Neuronal stem cell (in vitro differentiated cells): ENCODE data around the gene PSMB11.

Source experiments
- DNase-seq: peaks from one replicate; pipeline ENCODE4 v3.0.0-alpha.2; 2013; ENCODE audit warnings: low spot score
- H2AFZ ChIP-seq: one replicate; pipeline ENCODE4 v1.6.1; 2013; ENCODE audit warnings: mild to moderate bottlenecking, low read length, inconsistent platforms
- H2AK5ac ChIP-seq: 2 replicates; pipeline ENCODE4 v1.6.1; 2013; ENCODE audit warnings: low read depth, mild to moderate bottlenecking, inconsistent platforms, low read length, moderate library complexity, mixed read lengths
- H2BK120ac ChIP-seq: 2 replicates; pipeline ENCODE4 v1.6.1; 2013; ENCODE audit warnings: low read depth, mild to moderate bottlenecking, inconsistent platforms, low read length, moderate library complexity, mixed read lengths
- H2BK12ac ChIP-seq: one replicate; pipeline ENCODE4 v1.6.1; 2013; ENCODE audit warnings: low read length, inconsistent platforms
- H2BK15ac ChIP-seq: 2 replicates; pipeline ENCODE4 v1.6.1; 2013; ENCODE audit warnings: mild to moderate bottlenecking, low read length, inconsistent platforms, mixed read lengths
- H2BK5ac ChIP-seq: one replicate; pipeline ENCODE4 v1.6.1; 2013; ENCODE audit warnings: inconsistent platforms, mild to moderate bottlenecking, low read length, moderate library complexity
- H3K14ac ChIP-seq: one replicate; pipeline ENCODE4 v1.6.1; 2013; ENCODE audit warnings: low read length, inconsistent platforms
- H3K18ac ChIP-seq: 2 replicates; pipeline ENCODE4 v1.6.1; 2013; ENCODE audit warnings: low read length, inconsistent platforms
- H3K23ac ChIP-seq: 2 replicates; pipeline ENCODE4 v1.6.1; 2013; ENCODE audit warnings: low read depth, mild to moderate bottlenecking, mixed read lengths, low read length, inconsistent platforms; ENCODE audit not compliant: poor library complexity
- H3K27ac ChIP-seq: replicated peaks from 3 replicates; pipeline ENCODE4 v1.5.1; 2013; ENCODE audit warnings: low read length, inconsistent platforms
- H3K27me3 ChIP-seq, 3 experiments: 2 replicates each; pipeline ENCODE4 v1.6.1; 2013; ENCODE audit warnings: low read length in 3 of 3, mild to moderate bottlenecking in 2 of 3, inconsistent platforms in 1 of 3, low read depth in 1 of 3, mixed read lengths in 1 of 3, moderate library complexity in 1 of 3; ENCODE audit not compliant: control insufficient read depth in 3 of 3, insufficient read depth in 3 of 3
- H3K36me3 ChIP-seq, 2 donors: replicated peaks in 1 of 2; 2 replicates each; pipeline ENCODE4 v1.6.1; 2013; ENCODE audit warnings: low read length in 2 of 2; ENCODE audit not compliant: control insufficient read depth in 2 of 2, insufficient read depth in 2 of 2
- H3K4ac ChIP-seq: 2 replicates; pipeline ENCODE4 v1.6.1; 2013; ENCODE audit warnings: inconsistent platforms, mild to moderate bottlenecking, low read length, moderate library complexity
- H3K4me1 ChIP-seq, 2 donors: 1 replicate in 1 of 2; 2 replicates in 1 of 2; pipeline ENCODE4 v1.6.1; 2013; ENCODE audit warnings: low read length in 2 of 2, low read depth in 1 of 2; ENCODE audit not compliant: control insufficient read depth in 2 of 2, insufficient read depth in 1 of 2
- H3K4me2 ChIP-seq: one replicate; pipeline ENCODE4 v1.6.1; 2013; ENCODE audit warnings: mild to moderate bottlenecking, low read length, inconsistent platforms; ENCODE audit not compliant: insufficient read depth, poor library complexity, severe bottlenecking
- H3K4me3 ChIP-seq, 2 donors: 2 replicates each; pipeline ENCODE4 v1.5.1; 2013; ENCODE audit warnings: low read length in 2 of 2, mild to moderate bottlenecking in 2 of 2, inconsistent platforms in 1 of 2, moderate library complexity in 1 of 2
- H3K79me1 ChIP-seq: one replicate; pipeline ENCODE4 v1.6.1; 2013; ENCODE audit warnings: low read depth, mild to moderate bottlenecking, inconsistent platforms, low read length, moderate library complexity
- H3K9ac ChIP-seq: one replicate; pipeline ENCODE4 v1.6.1; 2013; ENCODE audit warnings: mild to moderate bottlenecking, low read depth, low read length, inconsistent platforms; ENCODE audit not compliant: poor library complexity
- H3K9me3 ChIP-seq, 2 donors: replicated peaks in 1 of 2; 2 replicates each; pipeline versions ENCODE3 to v1.6.1; 2013; ENCODE audit warnings: low read length in 2 of 2, mild to moderate bottlenecking in 2 of 2, inconsistent platforms in 1 of 2, low read depth in 1 of 2, mixed read lengths in 1 of 2, moderate library complexity in 1 of 2; ENCODE audit not compliant: control insufficient read depth in 2 of 2, insufficient read depth in 1 of 2
- H4K8ac ChIP-seq: one replicate; pipeline ENCODE4 v1.6.1; 2013; ENCODE audit warnings: low read depth, mild to moderate bottlenecking, inconsistent platforms, low read length, moderate library complexity
- H4K91ac ChIP-seq: one replicate; pipeline ENCODE4 v1.6.1; 2013; ENCODE audit warnings: low read length, low read depth, mild to moderate bottlenecking, inconsistent platforms; ENCODE audit not compliant: poor library complexity
- WGBS, 2 donors: extraction: QIAGEN DNeasy Blood & Tissue Kit; methylation state at CpG; one replicate each; pipeline ENCODE4 v1.1.7; 2013; ENCODE audit warnings: missing lambda C conversion rate in 2 of 2, mixed read lengths in 1 of 2; ENCODE audit not compliant: insufficient read length in 2 of 2, insufficient replicate concordance in 1 of 2; ENCODE audit errors: extremely low coverage in 2 of 2; 5-methylcytosine and 5-hydroxymethylcytosine counted together

The PSMB11 gene

GRCh38 chr14:23078692-23079116, 36.7 kb downstream of the PSMB11 start:
- Histone ChIP-seq H3K4me3 (no peak overlapping the region), H2BK120ac (no peak overlapping the region), H2BK12ac (no peak overlapping the region), H3K14ac (no peak overlapping the region), H3K4me1 (peaks cover 0 to 3% of the 10 kb centered on the region in 2 donors), H3K36me3 (peaks cover 41 to 96% of the 10 kb centered on the region in 2 donors), H2AFZ (no peak overlapping the region), H3K23ac (peak overlapping the region; percentile 87), H3K27ac (no peak overlapping the region), H4K8ac (no peak overlapping the region), H3K9me3 (no peaks in the 10 kb centered on the region), H3K4ac (no peak overlapping the region), H3K27me3 (no peaks in the 10 kb centered on the region), H3K4me2 (no peak overlapping the region), H3K18ac (no peak overlapping the region), H4K91ac (no peak overlapping the region), H3K79me1 (no peaks in the 10 kb centered on the region), H2BK5ac (no peak overlapping the region), H2BK15ac (no peak overlapping the region), H2AK5ac (no peak overlapping the region), H3K9ac (peak overlapping the region; percentile 33)
- no CpG with 5 or more reads among the region's 2 CpGs for WGBS, 2 donors
- no peak for DNase-seq

- H3K79me1 ChIP-seq: no peaks in the 10 kb centered on the region
- peaks cover 40 to 99% of the 10 kb centered on the region in 2 donors for H3K36me3 ChIP-seq
Observed at GRCh38 chr14:23079716-23080115, 37.7 kb downstream of the PSMB11 start.

GRCh38 chr14:23080474-23080873, 38.5 kb downstream of the PSMB11 start:
- Histone ChIP-seq H2AFZ (no peak overlapping the region), H3K9me3 (no peaks in the 10 kb centered on the region), H2BK12ac (no peak overlapping the region), H4K91ac (no peak overlapping the region), H2BK120ac (no peak overlapping the region), H3K4me3 (no peak overlapping the region), H3K23ac (no peak overlapping the region), H3K27me3 (no peaks in the 10 kb centered on the region), H3K4ac (no peak overlapping the region), H3K14ac (no peak overlapping the region), H3K79me1 (no peaks in the 10 kb centered on the region), H2BK5ac (no peak overlapping the region), H3K27ac (no peak overlapping the region), H3K9ac (no peak overlapping the region), H4K8ac (no peak overlapping the region), H2AK5ac (no peak overlapping the region), H3K36me3 (peaks cover 41 to 99% of the 10 kb centered on the region in 2 donors), H3K4me1 (peaks cover 0 to 3% of the 10 kb centered on the region in 2 donors), H3K4me2 (no peak overlapping the region), H3K18ac (no peak overlapping the region), H2BK15ac (no peak overlapping the region)
- WGBS, 2 donors: no CpG with 5 or more reads among the region's 1 CpG
- DNase-seq: no peak

More at GRCh38 chr14:23079716-23080115, 37.7 kb downstream of the PSMB11 start:
- no peak overlapping the region for H4K91ac ChIP-seq
- no peaks in the 10 kb centered on the region for H3K9me3 ChIP-seq
- H3K14ac ChIP-seq: no peak overlapping the region
- H3K4ac ChIP-seq: no peak overlapping the region
- no peaks in the 10 kb centered on the region for H3K27me3 ChIP-seq
- no peak overlapping the region for H2AFZ ChIP-seq
- no peak overlapping the region for H3K23ac ChIP-seq
- no peak overlapping the region for H2AK5ac ChIP-seq
- no peak overlapping the region for H3K9ac ChIP-seq
- no peak overlapping the region for H4K8ac ChIP-seq
- no peak overlapping the region for H3K4me2 ChIP-seq
- no peak overlapping the region for H3K18ac ChIP-seq
- no peak for DNase-seq
- no peak overlapping the region for H2BK5ac ChIP-seq
- no peak overlapping the region for H3K27ac ChIP-seq
- no peak overlapping the region for H2BK120ac ChIP-seq
- no peak overlapping the region for H3K4me3 ChIP-seq
- no CpG with 5 or more reads among the region's 2 CpGs for WGBS, 2 donors
- H2BK15ac ChIP-seq: no peak overlapping the region
- no peak overlapping the region for H2BK12ac ChIP-seq
- H3K4me1 ChIP-seq: peaks cover 0 to 3% of the 10 kb centered on the region in 2 donors

- no peak overlapping the region for H4K91ac ChIP-seq
- no peak overlapping the region for H2AFZ ChIP-seq
- no peak overlapping the region for H3K9ac ChIP-seq
- WGBS, 2 donors: no CpG with 5 or more reads among the region's 3 CpGs
- H2BK15ac ChIP-seq: no peak overlapping the region
- no peak overlapping the region for H4K8ac ChIP-seq
- no peak overlapping the region for H3K18ac ChIP-seq
- no peaks in the 10 kb centered on the region for H3K79me1 ChIP-seq
- H3K4me2 ChIP-seq: no peak overlapping the region
- H3K14ac ChIP-seq: no peak overlapping the region
- H3K4ac ChIP-seq: no peak overlapping the region
- peaks cover 27 to 99% of the 10 kb centered on the region in 2 donors for H3K36me3 ChIP-seq
- H2AK5ac ChIP-seq: no peak overlapping the region
- H3K4me1 ChIP-seq: no peaks in the 10 kb centered on the region
- H2BK120ac ChIP-seq: no peak overlapping the region
- H3K27ac ChIP-seq: no peak overlapping the region
- no peaks in the 10 kb centered on the region for H3K9me3 ChIP-seq
- no peak overlapping the region for H3K4me3 ChIP-seq
- H3K27me3 ChIP-seq: no peaks in the 10 kb centered on the region
- no peak overlapping the region for H2BK5ac ChIP-seq
- H2BK12ac ChIP-seq: no peak overlapping the region
- no peak overlapping the region for H3K23ac ChIP-seq
- DNase-seq: no peak
Observed at GRCh38 chr14:23085458-23085857, 43.4 kb downstream of the PSMB11 start.
